GM18519 (cell line): ENCODE data around the gene UTF1.
"Not testable (repeated sequence)": the region's sequence is repeated elsewhere in the genome, so short reads cannot be mapped to it uniquely, and the experiment has no call there.

Experiments
- ATAC-seq: cut with Tn5 transposase; IDR thresholded peaks from one replicate; pipeline ENCODE4 v1.9.1; 2021; ENCODE audit warnings: mild to moderate bottlenecking, moderate library complexity; ENCODE audit not compliant: unreplicated experiment, low FRiP score

UTF1 gene

GRCh38 chr10:133260895-133261725 lies 31.1 kb downstream of the UTF1 start:
- peak; percentile 42 for ATAC-seq

GRCh38 chr10:133261726-133262325 lies 31.8 kb downstream of the UTF1 start:
- peak; percentile 37 for ATAC-seq

- ATAC-seq: no peak
Observed at GRCh38 chr10:133262696-133263095, 32.7 kb downstream of the UTF1 start.

- ATAC-seq: no peak
Observed at GRCh38 chr10:133263674-133264073, 33.7 kb downstream of the UTF1 start.

- ATAC-seq: no peak
Observed at GRCh38 chr10:133264461-133264860, 34.4 kb downstream of the UTF1 start.

- ATAC-seq: not testable (repeated sequence)
Observed at GRCh38 chr10:133265052-133265451, 35.0 kb downstream of the UTF1 start.

GRCh38 chr10:133266056-133266795 lies 36.2 kb downstream of the UTF1 start:
- no peak for ATAC-seq

GRCh38 chr10:133267293-133267692 lies 37.3 kb downstream of the UTF1 start:
- ATAC-seq: no peak

GRCh38 chr10:133267829-133268228 lies 37.8 kb downstream of the UTF1 start:
- no peak for ATAC-seq

GRCh38 chr10:133268532-133268931 lies 38.5 kb downstream of the UTF1 start:
- ATAC-seq: no peak

- ATAC-seq: no peak
Observed at GRCh38 chr10:133269367-133269766, 39.4 kb downstream of the UTF1 start.

GRCh38 chr10:133270204-133270603 lies 40.2 kb downstream of the UTF1 start:
- ATAC-seq: no peak

- no peak for ATAC-seq
Observed at GRCh38 chr10:133270773-133271297, 40.8 kb downstream of the UTF1 start.

- ATAC-seq: no peak
Observed at GRCh38 chr10:133271521-133272300, 41.7 kb downstream of the UTF1 start.

GRCh38 chr10:133272301-133272963 lies 42.4 kb downstream of the UTF1 start:
- ATAC-seq: no peak

- ATAC-seq: no peak
Observed at GRCh38 chr10:133272964-133273420, 43.0 kb downstream of the UTF1 start.

- ATAC-seq: no peak
Observed at GRCh38 chr10:133273534-133274143, 43.6 kb downstream of the UTF1 start.

- peak; percentile 37 for ATAC-seq
Observed at GRCh38 chr10:133274751-133275683, 45.0 kb downstream of the UTF1 start.
